Panc1 (cell line): Measurements from ENCODE around the gene RHOJ. TPM values are rescaled to one million over a fixed set of nuclear protein-coding genes. Genes with fewer than 3 reads are reported as not detected.

ENCODE experiments used
- ATAC-seq: fragments of 200-7000 bp; cut with Tn5 transposase; 2 replicates; pipeline ENCODE4 v1.9.1; 2020; ENCODE audit warnings: mild to moderate bottlenecking, moderate library complexity
- BruUV-seq: library from RNA; stranded (reverse); fragments of 400-500 nt; replicated peaks from 2 replicates; lab custom pipeline; 2021; lab: Mats Ljungman, UMichigan
- CTCF ChIA-PET: fragments of 300-600 bp; sonication (Branson Sonifier 250); formaldehyde crosslinking; loops from one replicate; lab custom pipeline; 2022; ENCODE audit warnings: antibody characterized with exemption; lab: Charles Lee
- POLR2A ChIA-PET: fragments of 300-600 bp; sonication (Branson Sonifier 250); formaldehyde crosslinking; loops from one replicate; lab custom pipeline; 2022; ENCODE audit warnings: antibody characterized with exemption; lab: Charles Lee
- DNase-seq: peaks from one replicate; pipeline ENCODE4 v3.0.0-alpha.2; 2010; ENCODE audit warnings: low read depth, low spot score
- H3K27ac ChIP-seq: 2 replicates; pipeline ENCODE4 v1.5.1; 2011; ENCODE audit warnings: mild to moderate bottlenecking, low read length, inconsistent platforms
- H3K27me3 ChIP-seq: fragments of 200-500 bp; sonication (Bioruptor generic); 2 replicates; pipeline ENCODE4 v1.6.0; 2014; ENCODE audit warnings: low read length, inconsistent platforms; ENCODE audit not compliant: control insufficient read depth, insufficient read depth
- H3K36me3 ChIP-seq: fragments of 200-500 bp; sonication (Bioruptor generic); 2 replicates; pipeline ENCODE4 v1.5.1; 2014; ENCODE audit warnings: inconsistent platforms, mild to moderate bottlenecking, low read length, moderate library complexity; ENCODE audit not compliant: control insufficient read depth, insufficient read depth
- H3K4me1 ChIP-seq: 2 replicates; pipeline ENCODE4 v1.5.1; 2011; ENCODE audit warnings: inconsistent platforms, mild to moderate bottlenecking, low read length, moderate library complexity; ENCODE audit not compliant: control insufficient read depth, insufficient read depth
- H3K4me3 ChIP-seq, 2 experiments: 2 replicates each; pipeline ENCODE4 v1.5.1; 2011 to 2012; ENCODE audit warnings: low read depth in 2 of 2, low read length in 2 of 2, mild to moderate bottlenecking in 2 of 2, inconsistent platforms in 1 of 2, moderate library complexity in 1 of 2
- H3K9me3 ChIP-seq: fragments of 200-500 bp; sonication (Bioruptor generic); 2 replicates; pipeline ENCODE4 v1.5.1; 2014; ENCODE audit warnings: low read depth, mild to moderate bottlenecking, inconsistent platforms, low read length, moderate library complexity; ENCODE audit not compliant: control insufficient read depth, insufficient read depth
- CTCF ChIP-seq: fragments of 450-650 bp; IDR thresholded peaks from 2 replicates; pipeline ENCODE4 v1.5.1; 2017; ENCODE audit warnings: mild to moderate bottlenecking
- POLR2AphosphoS5 ChIP-seq: IDR thresholded peaks from 2 replicates; pipeline ENCODE4 v1.6.1; 2012; ENCODE audit warnings: mild to moderate bottlenecking, low read depth, low read length, moderate library complexity
- SIN3A ChIP-seq: IDR thresholded peaks from 2 replicates; pipeline ENCODE4 v1.6.1; 2012; ENCODE audit warnings: low read depth, mild to moderate bottlenecking, low read length, moderate library complexity, borderline replicate concordance; ENCODE audit not compliant: insufficient read depth
- TCF7L2 ChIP-seq: IDR thresholded peaks from 2 replicates; pipeline ENCODE4 v1.6.1; 2011; ENCODE audit warnings: mild to moderate bottlenecking, low read depth, low read length, inconsistent platforms
- in situ Hi-C: cut with HindIII; loops from 2 replicates; pipeline ENCODE4 v1.10.0; 2016; ENCODE audit warnings: low sequenced_read_pairs, low pct_unique_long_range_greater_than_20kb
- intact Hi-C: fragments of 100-400 bp; cut with micrococcal nuclease; formaldehyde crosslinking; loops from one replicate; pipeline ENCODE4 v1.10.0; 2022; ENCODE audit not compliant: unreplicated experiment
- total RNA-seq: library from RNA; stranded (reverse); gene quantifications from one replicate; pipeline ENCODE4 v1.2.1, GENCODE V29; 2021; ENCODE audit not compliant: unreplicated experiment
- TF ChIP-seq, protein P1 (sequence below), 2 experiments: IDR thresholded peaks; 2 replicates each; pipeline ENCODE4 v1.6.1; 2011 to 2012; ENCODE audit warnings: low read depth in 2 of 2, control low read depth in 1 of 2, low read length in 1 of 2, mild to moderate bottlenecking in 1 of 2, moderate library complexity in 1 of 2; ENCODE audit not compliant: insufficient read depth in 1 of 2

The RHOJ gene
- total RNA-seq, 1 experiment from 2014 or later, result 0.28 TPM

- no peak overlapping the region for H3K27ac ChIP-seq
- no peaks in the 10 kb centered on the region for H3K4me1 ChIP-seq
- TF ChIP-seq TCF7L2, result no peak
- TF ChIP-seq CTCF, result no peak
- TF ChIP-seq, protein P1, sequence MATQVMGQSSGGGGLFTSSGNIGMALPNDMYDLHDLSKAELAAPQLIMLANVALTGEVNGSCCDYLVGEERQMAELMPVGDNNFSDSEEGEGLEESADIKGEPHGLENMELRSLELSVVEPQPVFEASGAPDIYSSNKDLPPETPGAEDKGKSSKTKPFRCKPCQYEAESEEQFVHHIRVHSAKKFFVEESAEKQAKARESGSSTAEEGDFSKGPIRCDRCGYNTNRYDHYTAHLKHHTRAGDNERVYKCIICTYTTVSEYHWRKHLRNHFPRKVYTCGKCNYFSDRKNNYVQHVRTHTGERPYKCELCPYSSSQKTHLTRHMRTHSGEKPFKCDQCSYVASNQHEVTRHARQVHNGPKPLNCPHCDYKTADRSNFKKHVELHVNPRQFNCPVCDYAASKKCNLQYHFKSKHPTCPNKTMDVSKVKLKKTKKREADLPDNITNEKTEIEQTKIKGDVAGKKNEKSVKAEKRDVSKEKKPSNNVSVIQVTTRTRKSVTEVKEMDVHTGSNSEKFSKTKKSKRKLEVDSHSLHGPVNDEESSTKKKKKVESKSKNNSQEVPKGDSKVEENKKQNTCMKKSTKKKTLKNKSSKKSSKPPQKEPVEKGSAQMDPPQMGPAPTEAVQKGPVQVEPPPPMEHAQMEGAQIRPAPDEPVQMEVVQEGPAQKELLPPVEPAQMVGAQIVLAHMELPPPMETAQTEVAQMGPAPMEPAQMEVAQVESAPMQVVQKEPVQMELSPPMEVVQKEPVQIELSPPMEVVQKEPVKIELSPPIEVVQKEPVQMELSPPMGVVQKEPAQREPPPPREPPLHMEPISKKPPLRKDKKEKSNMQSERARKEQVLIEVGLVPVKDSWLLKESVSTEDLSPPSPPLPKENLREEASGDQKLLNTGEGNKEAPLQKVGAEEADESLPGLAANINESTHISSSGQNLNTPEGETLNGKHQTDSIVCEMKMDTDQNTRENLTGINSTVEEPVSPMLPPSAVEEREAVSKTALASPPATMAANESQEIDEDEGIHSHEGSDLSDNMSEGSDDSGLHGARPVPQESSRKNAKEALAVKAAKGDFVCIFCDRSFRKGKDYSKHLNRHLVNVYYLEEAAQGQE (IDR thresholded peaks at IDR 0.05; ENCODE audit: insufficient read depth in 1 of 2, low read depth in 2 of 2, low read length in 1 of 2), result no peak
- TF ChIP-seq POLR2AphosphoS5, result no peak
- TF ChIP-seq SIN3A, result no peak
- H3K4me3 ChIP-seq, result no peak overlapping the region
- ATAC-seq (no peak), DNase-seq (no peak)
- in situ Hi-C loops (no loop called here), intact Hi-C loops (no loop called here)
- ChIA-PET POLR2A (no interaction called here), CTCF (no interaction called here)
- BruUV-seq, result no TSS peak
- H3K27me3 ChIP-seq, result no peaks in the 10 kb centered on the region
- H3K36me3 ChIP-seq, result no peaks in the 10 kb centered on the region
- H3K9me3 ChIP-seq, result no peaks in the 10 kb centered on the region
These were observed 11.0 kb upstream of the RHOJ start for GRCh38 chr14:63193236-63193635.

- TF ChIP-seq, protein P1 (IDR thresholded peaks at IDR 0.05; ENCODE audit: insufficient read depth in 1 of 2, low read depth in 2 of 2, low read length in 1 of 2), result no peak
- TF ChIP-seq SIN3A (no peak), CTCF (no peak), TCF7L2 (no peak), POLR2AphosphoS5 (no peak)
- Histone ChIP-seq H3K36me3 (no peaks in the 10 kb centered on the region), H3K4me3 (no peak overlapping the region), H3K27me3 (no peaks in the 10 kb centered on the region), H3K4me1 (no peaks in the 10 kb centered on the region), H3K9me3 (no peaks in the 10 kb centered on the region), H3K27ac (no peak overlapping the region)
- no peak for DNase-seq
- no TSS peak for BruUV-seq
- in situ Hi-C loops (no loop called here), intact Hi-C loops (no loop called here)
- POLR2A ChIA-PET, result no interaction called here
- CTCF ChIA-PET, result no interaction called here
- no peak for ATAC-seq
These were observed 4.1 kb upstream of the RHOJ start for GRCh38 chr14:63200035-63200740.
